GM19467 (cell line): ENCODE results near the gene SSX5.
"Not testable (repeated sequence)": the region's sequence is repeated elsewhere in the genome, so short reads cannot be mapped to it uniquely, and the experiment has no call there.

ENCODE experiments used
- ATAC-seq: cut with Tn5 transposase; IDR thresholded peaks from one replicate; pipeline ENCODE4 v1.9.1; 2021; ENCODE audit warnings: mild to moderate bottlenecking, moderate library complexity; ENCODE audit not compliant: unreplicated experiment

The SSX5 gene, protein sequence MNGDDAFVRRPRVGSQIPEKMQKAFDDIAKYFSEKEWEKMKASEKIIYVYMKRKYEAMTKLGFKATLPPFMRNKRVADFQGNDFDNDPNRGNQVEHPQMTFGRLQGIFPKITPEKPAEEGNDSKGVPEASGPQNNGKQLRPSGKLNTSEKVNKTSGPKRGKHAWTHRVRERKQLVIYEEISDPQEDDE

DNA sequence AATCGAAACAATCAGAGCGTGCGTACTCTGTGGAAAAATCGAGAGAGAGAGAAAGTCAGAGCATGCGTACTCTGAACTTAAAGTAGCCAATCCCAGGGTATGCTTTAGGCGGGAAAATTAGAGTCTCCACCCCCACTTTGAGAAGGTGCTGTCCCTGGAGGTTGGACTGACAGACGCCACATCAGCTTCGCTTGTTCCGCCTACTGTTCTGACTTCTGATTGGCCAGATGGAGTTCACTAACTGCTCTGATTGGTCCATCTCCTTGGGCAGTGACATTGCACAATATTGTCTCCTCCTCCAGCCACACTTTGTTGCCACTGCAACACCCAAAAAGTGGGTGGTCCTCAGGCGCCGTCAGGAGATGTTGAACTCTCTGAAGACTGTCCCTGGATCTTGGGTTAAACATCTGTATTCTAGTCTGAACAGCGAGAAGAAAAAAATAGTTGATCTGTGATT, at the start of gene SSX5:
SSX5 (minus strand) TSS at position 51 of the 457 bp plus-strand sequence. CDS start 1,437 bp downstream, outside the sequence.
- no peak for ATAC-seq

DNA sequence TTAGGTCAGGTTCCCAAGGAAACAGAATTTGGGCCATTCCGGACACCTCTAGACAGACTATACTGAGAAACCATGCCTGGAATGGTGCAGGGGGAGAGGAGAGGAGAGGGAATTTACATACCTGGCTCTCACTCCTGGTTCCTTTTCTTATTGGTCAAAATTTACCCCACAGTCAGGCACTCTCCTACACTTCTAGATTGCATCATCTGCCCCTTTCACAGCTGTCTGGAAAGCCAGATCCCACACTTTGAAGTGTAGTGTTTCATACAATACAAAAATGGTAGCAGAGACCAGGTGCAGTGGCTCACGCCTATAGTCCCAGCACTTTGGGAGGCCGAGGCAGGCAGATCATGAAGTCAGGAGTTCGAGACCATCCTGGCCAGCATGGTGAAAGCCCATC, 27.6 kb upstream of the SSX5 start:
- not testable (repeated sequence) for ATAC-seq

GRCh38 chrX:48214341-48214740, 17.7 kb upstream of the SSX5 start:
- ATAC-seq = not testable (repeated sequence)

DNA sequence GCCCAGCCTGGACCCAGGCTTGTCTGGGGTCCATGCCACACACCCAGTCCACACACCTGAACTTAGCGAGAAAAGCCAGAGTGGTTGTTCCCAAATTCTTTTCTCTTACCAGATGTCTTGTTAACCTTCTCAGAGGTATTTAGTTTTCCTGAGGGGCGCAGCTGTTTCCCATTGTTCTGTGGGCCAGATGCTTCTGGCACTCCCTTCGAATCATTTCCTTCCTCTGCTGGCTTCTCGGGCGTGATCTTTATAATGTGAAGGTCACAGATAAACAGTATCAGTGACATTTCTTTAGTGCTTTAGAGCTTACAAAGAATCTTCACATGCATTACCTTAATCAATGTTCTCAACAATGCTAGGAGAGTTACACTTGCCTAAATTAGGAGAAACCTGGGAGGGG, 6.6 kb downstream of the SSX5 start:
- not testable (repeated sequence) for ATAC-seq

- ATAC-seq = not testable (repeated sequence)
These were observed 14.7 kb downstream of the SSX5 start for GRCh38 chrX:48181882-48182281.

DNA sequence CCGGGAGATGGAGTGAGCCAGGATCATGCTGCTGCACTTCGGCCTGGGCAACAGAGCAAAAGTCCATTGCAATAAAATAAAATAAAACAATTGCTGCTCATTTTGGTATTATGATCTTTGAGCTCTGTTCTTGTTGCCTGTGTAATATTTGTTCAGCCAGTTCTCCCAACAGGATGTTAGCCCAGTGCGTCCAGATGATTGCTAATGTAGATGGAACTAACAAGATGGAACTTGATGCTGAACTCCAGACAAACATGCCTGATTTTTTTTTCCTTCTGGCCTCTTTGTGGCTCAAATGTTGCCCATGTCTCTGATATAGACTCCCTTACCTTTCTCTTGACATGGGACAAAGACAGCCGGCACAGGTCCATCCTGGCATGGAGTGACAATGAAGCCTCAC, 15.8 kb downstream of the SSX5 start:
- no peak for ATAC-seq

DNA sequence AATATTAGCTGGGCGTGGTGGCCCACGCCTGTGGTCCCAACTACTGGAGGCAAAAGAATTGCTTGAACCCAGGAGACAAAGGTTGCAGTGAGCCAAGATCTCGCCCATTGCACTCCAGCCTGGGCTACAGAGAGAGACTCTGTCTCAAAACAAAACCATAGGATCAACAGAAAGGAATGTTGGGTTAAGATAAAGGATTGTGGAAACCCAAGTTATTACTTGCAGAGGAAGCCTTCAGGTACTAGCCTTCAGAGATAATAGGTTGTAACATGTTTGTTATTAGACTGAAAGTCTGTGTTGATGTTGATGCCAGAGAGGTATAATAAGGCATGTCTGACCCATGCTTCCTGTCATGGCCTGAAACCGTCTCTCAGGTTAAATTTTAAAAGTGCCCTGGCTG, 16.9 kb downstream of the SSX5 start:
- no peak for ATAC-seq

GRCh38 chrX:48166322-48166721, 30.3 kb downstream of the SSX5 start:
- ATAC-seq = not testable (repeated sequence)

- ATAC-seq = no peak
These were observed 31.4 kb downstream of the SSX5 start for GRCh38 chrX:48165241-48165640.

DNA sequence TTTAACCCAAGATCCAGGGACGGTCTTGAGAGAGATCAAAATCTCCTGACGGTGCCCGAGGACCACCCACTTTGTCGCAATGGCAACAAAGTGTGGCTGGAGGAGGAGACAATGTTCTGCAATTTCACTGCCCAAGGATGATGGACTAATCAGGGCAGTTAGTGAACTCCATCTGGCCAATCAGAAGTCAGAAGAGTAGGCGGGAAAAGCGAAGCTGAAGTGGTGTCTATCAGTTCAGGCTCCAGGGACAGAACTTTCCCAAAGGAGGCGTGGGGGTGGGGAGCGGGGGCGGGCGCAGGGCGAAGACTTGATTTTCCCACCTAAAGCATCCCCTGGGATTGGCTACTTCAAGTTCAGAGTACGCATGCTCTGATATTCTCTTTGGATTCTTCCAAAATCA, 40.6 kb downstream of the SSX5 start:
- ATAC-seq = no peak

- no peak for ATAC-seq
These were observed 41.8 kb downstream of the SSX5 start for GRCh38 chrX:48154796-48155195.

DNA sequence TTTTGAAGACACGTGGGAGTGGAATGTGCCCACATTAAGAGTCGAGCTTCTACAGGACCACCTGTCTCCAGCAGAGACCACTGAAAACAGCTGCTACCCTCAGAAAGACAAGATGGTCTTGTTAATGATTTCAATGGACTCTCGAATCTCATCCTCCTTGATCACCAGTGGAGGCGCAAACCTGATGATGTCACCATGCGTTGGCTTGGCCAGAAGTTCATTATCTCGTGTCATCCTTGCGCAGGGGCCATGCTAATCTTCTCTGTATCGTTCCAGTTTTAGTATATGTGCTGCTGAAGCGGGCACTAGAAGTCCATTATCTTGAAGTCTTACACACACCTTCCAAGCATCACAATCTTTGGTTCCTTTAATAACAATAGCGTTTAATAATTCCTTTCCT, 42.8 kb downstream of the SSX5 start:
- ATAC-seq = no peak

DNA sequence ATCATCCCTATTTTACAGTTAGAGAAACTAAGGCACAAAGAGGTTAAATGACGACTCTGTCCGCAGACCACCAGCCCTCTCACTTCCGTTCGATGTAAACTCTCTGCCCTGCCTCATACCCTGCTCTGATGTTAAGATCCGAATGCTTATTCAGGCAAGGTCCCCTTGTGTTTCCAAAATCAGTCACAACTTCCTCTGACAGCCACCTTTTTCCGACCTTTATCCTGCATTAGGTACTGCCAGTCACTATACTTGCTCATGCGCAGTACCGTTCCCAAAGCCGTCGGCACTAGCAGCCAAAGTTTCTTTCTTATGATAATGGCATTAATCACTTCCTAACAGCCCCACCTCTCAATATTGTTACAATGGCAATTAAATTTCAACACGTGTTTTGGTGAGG, 53.9 kb downstream of the SSX5 start:
- ATAC-seq = not testable (repeated sequence)

- not testable (repeated sequence) for ATAC-seq
These were observed 54.6 kb downstream of the SSX5 start for GRCh38 chrX:48141810-48142508.

DNA sequence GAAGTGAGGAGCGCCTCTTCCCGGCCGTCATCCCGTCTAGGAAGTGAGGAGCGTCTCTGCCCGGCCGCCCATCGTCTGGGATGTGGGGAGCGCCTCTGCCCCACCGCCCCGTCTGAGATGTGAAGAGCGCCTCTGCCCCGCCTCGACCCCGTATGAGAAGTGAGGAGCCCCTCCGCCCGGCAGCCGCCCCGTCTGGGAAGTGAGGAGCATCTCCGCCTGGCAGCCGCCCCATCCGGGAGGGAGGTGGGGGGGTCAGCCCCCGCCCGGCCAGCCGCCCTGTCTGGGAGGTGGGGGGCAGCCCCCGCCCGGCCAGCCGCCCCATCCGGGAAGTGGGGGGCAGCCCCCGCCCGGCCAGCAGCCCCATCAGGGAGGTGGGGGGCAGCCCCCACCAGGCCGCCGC, 57.5 kb downstream of the SSX5 start:
- not testable (repeated sequence) for ATAC-seq
